K562 (cell line): ENCODE results near the gene VAPB. TPM values are rescaled to one million over a fixed set of nuclear protein-coding genes. Genes with fewer than 3 reads are reported as not detected.
"Not testable (repeated sequence)": the region's sequence is repeated elsewhere in the genome, so short reads cannot be mapped to it uniquely, and the experiment has no call there.

Source experiments
- ATAC-seq: fragments of 200-7000 bp; cut with Tn5 transposase; 3 replicates; pipeline ENCODE4 v1.9.1; 2020; ENCODE audit warnings: moderate library complexity
- BruUV-seq: library from RNA; stranded (reverse); fragments of 400-500 nt; replicated peaks from 2 replicates; lab custom pipeline; 2021; lab: Mats Ljungman, UMichigan
- CTCF ChIA-PET: fragments of 300-600 bp; formaldehyde crosslinking; extraction: SDS; loops from one replicate; lab custom pipeline; 2021; ENCODE audit warnings: low intra/inter-chr PET ratio; lab: Yijun Ruan, JAX
- POLR2A ChIA-PET: fragments of 300-600, 350-650 bp; sonication (Branson Sonifier 250); formaldehyde crosslinking; extraction: SDS; loops from one replicate; lab custom pipeline; 2021; ENCODE audit warnings: antibody characterized with exemption, inconsistent platforms; lab: Yijun Ruan, JAX
- DNase-seq, 4 experiments: peaks; one replicate each; pipeline versions ENCODE4 v3.0.0 to v3.0.0-alpha.2; 2011 to 2018; ENCODE audit warnings: low spot score in 3 of 4, mixed read lengths in 3 of 4; ENCODE audit errors: extremely low read depth in 1 of 4
- FAIRE-seq: peaks from 2 replicates; lab custom pipeline; 2011; peaks lifted over from hg19 to GRCh38; lab: Jason Lieb, UNC
- H2AFZ ChIP-seq: 2 replicates; pipeline ENCODE4 v1.6.0; 2011; ENCODE audit warnings: low read depth, low read length, control low read depth, inconsistent platforms
- H3K27ac ChIP-seq: fragments of 200-600 bp; 3 replicates; pipeline ENCODE4 v1.8.0; 2011; ENCODE audit warnings: low read depth, mild to moderate bottlenecking, control low read depth, inconsistent platforms, low read length, moderate library complexity, mixed read lengths; ENCODE audit errors: extremely low read depth
- H3K27me3 ChIP-seq, 2 experiments: fragments of 300-600 bp in 1 of 2; 2 replicates in 1 of 2; 3 replicates in 1 of 2; pipeline versions ENCODE4 v1.6.0 to v1.8.0; 2011; ENCODE audit warnings: inconsistent platforms in 2 of 2, low read length in 2 of 2, mild to moderate bottlenecking in 1 of 2, mixed read lengths in 1 of 2, moderate library complexity in 1 of 2; ENCODE audit not compliant: control insufficient read depth in 2 of 2, insufficient read depth in 2 of 2
- H3K36me3 ChIP-seq: fragments of 300-600 bp; 3 replicates; pipeline ENCODE4 v1.8.0; 2011; ENCODE audit warnings: mild to moderate bottlenecking, low read length, inconsistent platforms; ENCODE audit not compliant: control insufficient read depth, insufficient read depth
- H3K4me1 ChIP-seq, 2 experiments: fragments of 200-600 bp in 1 of 2; replicated peaks in 1 of 2; 2 replicates in 1 of 2; 3 replicates in 1 of 2; pipeline versions ENCODE4 v1.5.1 to v1.8.0; 2011; ENCODE audit warnings: inconsistent platforms in 2 of 2, low read length in 2 of 2, mild to moderate bottlenecking in 1 of 2, mixed read lengths in 1 of 2, moderate library complexity in 1 of 2; ENCODE audit not compliant: control insufficient read depth in 2 of 2, insufficient read depth in 2 of 2
- H3K4me2 ChIP-seq: 2 replicates; pipeline ENCODE4 v1.6.1; 2011; ENCODE audit warnings: low read length, control low read depth, inconsistent platforms, mixed read lengths; ENCODE audit not compliant: insufficient read depth
- H3K4me3 ChIP-seq: fragments of 200-600 bp; sonication (generic), shearing (Covaris generic); 2 replicates; pipeline ENCODE4 v1.5.1; 2016; ENCODE audit warnings: control low read depth, inconsistent platforms
- H3K79me2 ChIP-seq: fragments of 200-600 bp; 3 replicates; pipeline ENCODE4 v1.8.0; 2011; ENCODE audit warnings: low read length, inconsistent platforms; ENCODE audit not compliant: control insufficient read depth, insufficient read depth
- H3K9ac ChIP-seq, 2 experiments: 2 replicates each; pipeline versions ENCODE4 v1.6.0 to v1.6.1; 2011; ENCODE audit warnings: low read depth in 2 of 2, low read length in 2 of 2, control low read depth in 1 of 2, inconsistent platforms in 1 of 2, mild to moderate bottlenecking in 1 of 2, mixed read lengths in 1 of 2; ENCODE audit not compliant: insufficient read depth in 1 of 2
- H3K9me1 ChIP-seq: one replicate; pipeline ENCODE4 v1.6.0; 2011; ENCODE audit warnings: inconsistent platforms, mild to moderate bottlenecking, low read length, moderate library complexity; ENCODE audit not compliant: control insufficient read depth, insufficient read depth
- H3K9me3 ChIP-seq: replicated peaks from 2 replicates; pipeline ENCODE4 v1.5.1; 2011; ENCODE audit warnings: low read depth, low read length, inconsistent platforms; ENCODE audit not compliant: control insufficient read depth, insufficient read depth
- H4K20me1 ChIP-seq: replicated peaks from 2 replicates; pipeline ENCODE4 v1.6.1; 2011; ENCODE audit warnings: low read length, inconsistent platforms, mixed read lengths; ENCODE audit not compliant: control insufficient read depth, insufficient read depth
- YY1 ChIP-seq, 3 experiments: IDR thresholded peaks; 2 replicates each; pipeline ENCODE4 v1.6.1; 2011; ENCODE audit warnings: low read length in 2 of 3, mild to moderate bottlenecking in 2 of 3, moderate library complexity in 2 of 3, borderline replicate concordance in 1 of 3, control low read depth in 1 of 3, low read depth in 1 of 3; ENCODE audit not compliant: insufficient read depth in 3 of 3, insufficient replicate concordance in 2 of 3, control insufficient read depth in 1 of 3, insufficient read length in 1 of 3; ENCODE audit errors: extremely low read depth in 1 of 3
- ZNF23 ChIP-seq: fragments of 250-450 bp; sonication (Bioruptor Pico); IDR thresholded peaks from 2 replicates; pipeline ENCODE4 v1.4.0; 2020; ENCODE audit warnings: mild to moderate bottlenecking
- WGBS: fragments of 100-300 bp; shearing (Covaris generic); methylation state at CpG from one replicate; pipeline ENCODE4 v1.1.6; 2016; ENCODE audit warnings: low coverage, mixed read lengths; ENCODE audit not compliant: insufficient coverage; ENCODE audit errors: missing lambda C conversion rate; 5-methylcytosine and 5-hydroxymethylcytosine counted together
- in situ Hi-C: fragments of 300-500 bp; cut with MboI; formaldehyde crosslinking; loops from 4 replicates; pipeline ENCODE4 v1.15.0; 2018; ENCODE audit warnings: inconsistent platforms, mixed read lengths
- intact Hi-C: fragments of 100-400 bp; cut with micrococcal nuclease; formaldehyde crosslinking; loops from 2 replicates; pipeline ENCODE4 v1.14.2; 2022
- polyA plus RNA-seq, 8 experiments: library from polyadenylated mRNA; depleted of rRNA in 4 of 8; stranded (reverse) in 5 of 8; unstranded in 3 of 8; fragments of >200 nt; fragmentation: Nextera tagmentation in 2 of 8; fragmentation: Illumina TruSeq in 1 of 8; extraction: Ambion mirVana in 2 of 8; extraction: Trizol in 1 of 8; gene quantifications; 2 replicates each; pipeline versions ENCODE4 v1.2.1 to v1.2.3, GENCODE V29; 2011 to 2014; ENCODE audit warnings: inconsistent platforms in 1 of 8, missing spikeins in 1 of 8
- total RNA-seq, 7 experiments: library from RNA; depleted of rRNA in 6 of 7; stranded (reverse); fragments of >200 nt in 6 of 7; fragmentation: Illumina TruSeq in 2 of 7; extraction: Trizol in 2 of 7; gene quantifications; 2 replicates each; pipeline versions ENCODE4 v1.2.1 to v1.2.3, GENCODE V29; 2011 to 2021; ENCODE audit warnings: low replicate concordance in 1 of 7
- TF ChIP-seq, protein P1 (sequence below): fragments of 250-450 bp; sonication (Bioruptor Pico); IDR thresholded peaks from 2 replicates; pipeline ENCODE4 v1.5.0; 2022; ENCODE audit warnings: mild to moderate bottlenecking

VAPB gene
- total and polyA plus RNA-seq, 9 of the 15 experiments (the other 6 are each of a cell fraction or from before 2014, with no cell fraction given) = 3.4 to 51.0 (median 27.9) TPM

DNA sequence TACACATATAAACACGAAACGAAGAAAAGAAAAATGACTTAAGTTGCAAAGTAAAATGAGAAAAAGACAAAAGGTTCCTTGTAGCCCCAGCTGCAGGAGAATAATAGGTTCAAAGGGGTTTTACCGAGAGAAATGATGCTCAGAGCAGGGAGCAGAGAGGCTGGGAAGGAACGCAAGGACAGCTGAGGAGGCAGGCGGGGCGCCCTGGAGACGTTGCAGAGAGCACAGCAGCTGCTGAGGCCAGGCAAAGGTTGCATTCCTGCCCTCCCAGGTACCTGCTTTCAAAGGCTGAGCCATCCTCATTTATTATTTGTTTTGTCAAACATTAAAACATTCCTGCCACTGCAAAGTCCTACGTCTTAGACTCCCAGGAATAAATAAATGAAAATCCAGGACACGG is 16.2 kb upstream of the VAPB start:
- TF ChIP-seq, protein P1, sequence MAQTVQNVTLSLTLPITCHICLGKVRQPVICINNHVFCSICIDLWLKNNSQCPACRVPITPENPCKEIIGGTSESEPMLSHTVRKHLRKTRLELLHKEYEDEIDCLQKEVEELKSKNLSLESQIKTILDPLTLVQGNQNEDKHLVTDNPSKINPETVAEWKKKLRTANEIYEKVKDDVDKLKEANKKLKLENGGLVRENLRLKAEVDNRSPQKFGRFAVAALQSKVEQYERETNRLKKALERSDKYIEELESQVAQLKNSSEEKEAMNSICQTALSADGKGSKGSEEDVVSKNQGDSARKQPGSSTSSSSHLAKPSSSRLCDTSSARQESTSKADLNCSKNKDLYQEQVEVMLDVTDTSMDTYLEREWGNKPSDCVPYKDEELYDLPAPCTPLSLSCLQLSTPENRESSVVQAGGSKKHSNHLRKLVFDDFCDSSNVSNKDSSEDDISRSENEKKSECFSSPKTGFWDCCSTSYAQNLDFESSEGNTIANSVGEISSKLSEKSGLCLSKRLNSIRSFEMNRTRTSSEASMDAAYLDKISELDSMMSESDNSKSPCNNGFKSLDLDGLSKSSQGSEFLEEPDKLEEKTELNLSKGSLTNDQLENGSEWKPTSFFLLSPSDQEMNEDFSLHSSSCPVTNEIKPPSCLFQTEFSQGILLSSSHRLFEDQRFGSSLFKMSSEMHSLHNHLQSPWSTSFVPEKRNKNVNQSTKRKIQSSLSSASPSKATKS (CRISPR knock-in tag) = no peak
- no peak for TF ChIP-seq ZNF23 (CRISPR knock-in tag)
- no peak for TF ChIP-seq YY1 (IDR thresholded peaks at IDR 0.05; ENCODE audit: borderline replicate concordance in 1 of 3, control insufficient read depth in 1 of 3, extremely low read depth in 1 of 3, insufficient read depth in 3 of 3, insufficient read length in 1 of 3, insufficient replicate concordance in 2 of 3, low read depth in 1 of 3, low read length in 2 of 3)
- ChIA-PET POLR2A (interaction anchor here (1.2 kb wide), 1 partner anchor 9 kb away, joined by 5 read pairs; no protein-coding TSS in a partner anchor), CTCF (no interaction called here)
- Histone ChIP-seq H3K9me1 (no peaks in the 10 kb centered on the region), H3K79me2 (no peaks in the 10 kb centered on the region), H4K20me1 (peaks cover 3% of the 10 kb centered on the region; the same call in 1 of the 2 replicates), H3K4me1 (peaks cover 8 to 13% of the 10 kb centered on the region in 2 experiments), H3K4me3 (no peak overlapping the region), H3K9me3 (no peaks in the 10 kb centered on the region), H3K27me3 (no peaks in the 10 kb centered on the region), H3K9ac (no peak overlapping the region), H3K27ac (no peak overlapping the region), H3K4me2 (no peak overlapping the region), H3K36me3 (no peaks in the 10 kb centered on the region), H2AFZ (no peak overlapping the region)
- in situ Hi-C loops (no loop called here), intact Hi-C loops (loop anchor here (5.0 kb wide), 2 partner anchors 66 to 136 kb away; partner anchors contain the start of gene RAB22A)
- DNase-seq (no peak), FAIRE-seq (no peak), ATAC-seq (no peak)
- no TSS peak for BruUV-seq
- WGBS = 70% methylated on average over 9 of the region's 9 CpGs

DNA sequence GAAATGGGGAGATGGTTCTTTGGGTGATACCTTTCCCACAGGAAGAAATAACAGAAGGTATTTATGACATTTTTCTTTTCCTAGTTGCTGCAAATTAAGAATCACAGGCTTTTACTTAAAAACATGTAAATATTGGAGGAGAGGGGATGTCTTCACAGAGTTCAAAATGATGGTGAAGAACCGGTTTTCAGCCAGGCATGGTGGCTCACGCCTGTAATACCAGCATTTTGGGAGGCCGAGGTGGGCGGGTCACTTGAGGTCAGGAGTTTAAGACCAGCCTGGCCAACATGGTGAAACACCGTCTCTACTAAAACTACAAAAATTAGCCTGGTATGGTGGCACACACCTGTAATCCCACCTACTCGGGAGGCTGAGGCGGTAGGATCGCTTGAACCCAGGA is 15.7 kb upstream of the VAPB start:
- H2AFZ ChIP-seq = peak overlapping the region; percentile 96; the same call in 1 of the 2 replicates
- H3K9me3 ChIP-seq, ATAC-seq, H4K20me1 ChIP-seq, BruUV-seq, H3K27ac ChIP-seq, H3K27me3 ChIP-seq, H3K9ac ChIP-seq, DNase-seq, in situ Hi-C loops, H3K4me3 ChIP-seq, H3K4me2 ChIP-seq, H3K36me3 ChIP-seq, CTCF ChIA-PET, FAIRE-seq, H3K9me1 ChIP-seq, H3K79me2 ChIP-seq: not testable (repeated sequence)
- POLR2A ChIA-PET = interaction anchor here (1.4 kb wide), 1 partner anchor 12 kb away, joined by 4 read pairs; no protein-coding TSS in a partner anchor
- H3K4me1 ChIP-seq = peaks cover 8 to 12% of the 10 kb centered on the region in 2 experiments
- 84% methylated on average over 8 of the region's 8 CpGs for WGBS
- intact Hi-C loops = loop anchor here (5.0 kb wide), 2 partner anchors 66 to 136 kb away; partner anchors contain the start of gene RAB22A
